HFF-Myc (cell line): ENCODE results near the gene BCAS3.

Experiments used
- DNase-seq: peaks from one replicate; pipeline ENCODE4 v3.0.0-alpha.2; 2011; ENCODE audit warnings: low read depth; ENCODE audit errors: extremely low read depth
- H3K4me3 ChIP-seq: replicated peaks from 2 replicates; pipeline ENCODE4 v1.5.1; 2011; ENCODE audit warnings: low read depth, mild to moderate bottlenecking, control low read depth, low read length
- TF ChIP-seq, protein P1 (sequence below): IDR thresholded peaks from 2 replicates; pipeline ENCODE4 v1.5.1; 2012; ENCODE audit warnings: mild to moderate bottlenecking, low read depth, low read length, control low read depth; ENCODE audit errors: missing control alignments

Gene BCAS3

DNA sequence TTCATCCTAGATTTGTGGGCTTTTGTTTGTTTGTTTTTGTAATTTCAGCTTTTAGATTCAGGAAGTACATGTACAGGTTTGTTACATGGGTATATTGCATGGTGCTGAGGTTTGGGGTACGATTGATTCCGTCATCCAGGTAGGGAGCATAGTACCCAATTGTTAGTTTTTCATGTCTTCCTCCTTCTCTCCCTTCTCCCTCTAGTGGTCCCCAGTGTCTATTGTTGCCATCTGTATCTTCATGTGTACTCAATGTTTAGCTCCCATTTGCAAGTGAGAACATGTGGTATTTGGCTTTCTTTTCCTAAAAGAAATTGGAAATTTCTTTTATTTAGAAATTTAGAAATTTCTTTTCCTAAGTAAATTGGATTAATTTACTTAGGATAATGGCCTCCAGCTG lies 37.1 kb upstream of the BCAS3 start:
- no peak for DNase-seq
- TF ChIP-seq, protein P1, sequence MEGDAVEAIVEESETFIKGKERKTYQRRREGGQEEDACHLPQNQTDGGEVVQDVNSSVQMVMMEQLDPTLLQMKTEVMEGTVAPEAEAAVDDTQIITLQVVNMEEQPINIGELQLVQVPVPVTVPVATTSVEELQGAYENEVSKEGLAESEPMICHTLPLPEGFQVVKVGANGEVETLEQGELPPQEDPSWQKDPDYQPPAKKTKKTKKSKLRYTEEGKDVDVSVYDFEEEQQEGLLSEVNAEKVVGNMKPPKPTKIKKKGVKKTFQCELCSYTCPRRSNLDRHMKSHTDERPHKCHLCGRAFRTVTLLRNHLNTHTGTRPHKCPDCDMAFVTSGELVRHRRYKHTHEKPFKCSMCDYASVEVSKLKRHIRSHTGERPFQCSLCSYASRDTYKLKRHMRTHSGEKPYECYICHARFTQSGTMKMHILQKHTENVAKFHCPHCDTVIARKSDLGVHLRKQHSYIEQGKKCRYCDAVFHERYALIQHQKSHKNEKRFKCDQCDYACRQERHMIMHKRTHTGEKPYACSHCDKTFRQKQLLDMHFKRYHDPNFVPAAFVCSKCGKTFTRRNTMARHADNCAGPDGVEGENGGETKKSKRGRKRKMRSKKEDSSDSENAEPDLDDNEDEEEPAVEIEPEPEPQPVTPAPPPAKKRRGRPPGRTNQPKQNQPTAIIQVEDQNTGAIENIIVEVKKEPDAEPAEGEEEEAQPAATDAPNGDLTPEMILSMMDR, result peak; percentile 51
- no peak overlapping the region for H3K4me3 ChIP-seq

DNA sequence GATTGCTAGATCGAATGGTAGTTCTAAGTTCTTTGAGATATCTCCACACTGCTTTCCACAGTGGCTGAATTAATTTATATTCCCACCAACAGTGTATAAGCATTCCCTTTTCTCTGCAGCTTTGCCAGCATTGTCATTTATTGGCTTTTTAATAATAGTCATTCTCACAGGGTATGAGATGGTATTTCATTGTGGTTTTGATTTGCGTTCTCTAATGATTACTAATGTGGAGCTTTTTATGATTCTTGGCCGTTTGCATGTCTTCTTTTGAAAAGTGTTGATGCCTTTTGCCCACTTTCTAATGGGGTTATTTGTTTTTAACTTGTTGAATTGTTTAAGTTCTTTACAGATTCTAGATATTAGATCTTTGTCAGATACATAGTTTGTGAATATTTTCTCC lies 36.5 kb upstream of the BCAS3 start:
- DNase-seq, result no peak
- TF ChIP-seq, protein P1, result no peak
- H3K4me3 ChIP-seq, result no peak overlapping the region

DNA sequence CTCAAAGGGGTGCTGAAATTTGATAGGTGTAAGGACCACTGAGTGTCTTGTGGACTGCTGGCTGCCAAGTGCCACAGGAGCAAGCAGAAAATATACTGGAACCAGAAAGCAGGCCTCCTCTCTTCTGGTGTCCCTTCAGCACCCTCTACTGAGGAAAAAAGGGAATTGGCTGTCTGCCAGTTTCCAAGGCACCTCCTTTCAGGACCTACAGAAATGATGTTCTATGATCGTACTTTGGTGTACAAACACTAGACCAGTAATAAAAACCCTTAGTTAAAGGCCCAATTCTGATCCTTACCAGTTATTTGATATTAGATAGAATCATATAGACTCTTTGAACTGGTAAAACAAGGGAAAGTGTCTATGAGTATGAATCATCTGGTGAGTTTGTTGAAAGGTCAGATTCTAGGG lies 35.8 kb upstream of the BCAS3 start:
- TF ChIP-seq, protein P1, result peak; percentile 40
- H3K4me3 ChIP-seq, result no peak overlapping the region
- DNase-seq, result peak; percentile 51

DNA sequence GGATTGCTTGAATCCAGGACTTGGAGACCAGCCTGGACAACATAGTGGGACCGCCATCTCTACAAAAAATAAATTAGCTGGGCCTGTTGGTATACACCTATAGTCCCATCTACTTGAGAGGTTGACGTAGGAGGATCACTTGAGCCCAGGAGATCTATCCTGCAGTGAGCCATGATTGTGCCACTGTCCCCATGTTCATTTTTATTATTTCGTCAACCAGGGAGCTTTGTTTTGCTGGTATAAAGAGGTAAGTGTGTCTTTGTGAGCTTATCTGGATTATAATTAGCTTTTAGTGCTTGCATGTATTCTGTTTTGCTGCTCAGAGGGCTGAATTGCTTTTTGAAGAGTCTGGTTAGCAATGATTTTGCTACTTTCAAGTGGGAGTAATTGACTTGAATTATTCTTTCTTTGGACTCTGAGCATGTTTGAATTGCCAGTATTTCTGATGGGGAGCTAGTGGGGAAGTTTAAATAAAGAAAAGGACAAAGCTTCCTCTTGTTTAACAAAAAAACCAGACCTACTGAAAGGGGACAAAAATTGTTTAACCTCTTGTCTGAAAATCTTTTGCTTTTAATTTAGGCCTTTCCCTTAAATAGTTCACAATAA lies 31.6 kb upstream of the BCAS3 start:
- TF ChIP-seq, protein P1, result no peak
- H3K4me3 ChIP-seq, result no peak overlapping the region
- no peak for DNase-seq

DNA sequence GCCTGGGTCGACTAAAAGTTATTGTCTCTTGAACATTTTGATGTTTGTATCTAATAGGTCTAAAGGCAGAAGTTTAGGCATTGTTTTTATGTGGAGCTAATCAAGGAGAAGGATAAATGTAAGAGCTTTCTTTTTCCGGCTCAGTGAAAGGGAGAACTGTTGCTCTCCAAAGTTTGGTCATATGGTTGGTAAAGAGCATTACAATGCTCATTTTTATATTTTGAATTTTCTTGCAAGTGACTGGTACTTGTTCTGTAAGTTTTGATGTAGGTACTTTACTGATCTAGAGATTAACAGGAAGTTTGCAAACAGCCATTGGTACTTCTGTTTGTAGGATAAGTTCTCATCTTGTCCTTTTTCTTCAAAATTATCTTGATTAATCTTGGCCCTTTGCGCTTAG lies 30.9 kb upstream of the BCAS3 start:
- DNase-seq, result no peak
- H3K4me3 ChIP-seq, result no peak overlapping the region
- TF ChIP-seq, protein P1, result no peak

DNA sequence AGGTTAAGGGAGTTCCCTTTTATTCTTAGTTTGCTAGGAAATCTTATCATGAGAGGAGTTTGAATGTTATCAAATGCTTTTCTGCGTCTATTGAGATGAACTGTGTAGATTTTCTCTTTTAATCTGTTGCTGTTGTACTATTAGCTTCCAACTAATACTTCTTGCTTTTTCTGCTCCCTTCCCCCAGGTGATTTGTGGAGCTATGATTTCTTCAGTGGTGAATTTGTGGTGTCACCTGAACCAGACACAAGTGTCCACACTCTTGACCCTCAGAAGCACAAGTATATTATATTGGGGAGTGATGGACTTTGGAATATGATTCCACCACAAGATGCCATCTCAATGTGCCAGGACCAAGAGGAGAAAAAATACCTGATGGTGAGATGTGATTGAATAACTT lies 29.9 kb upstream of the BCAS3 start:
- no peak overlapping the region for H3K4me3 ChIP-seq
- no peak for DNase-seq
- TF ChIP-seq, protein P1, result no peak
